ENCODE measurements around the gene GRIP2.
A peak's percentile ranks its signal among the peaks of the same experiment; 100 is the strongest.

The GRIP2 gene

DNA sequence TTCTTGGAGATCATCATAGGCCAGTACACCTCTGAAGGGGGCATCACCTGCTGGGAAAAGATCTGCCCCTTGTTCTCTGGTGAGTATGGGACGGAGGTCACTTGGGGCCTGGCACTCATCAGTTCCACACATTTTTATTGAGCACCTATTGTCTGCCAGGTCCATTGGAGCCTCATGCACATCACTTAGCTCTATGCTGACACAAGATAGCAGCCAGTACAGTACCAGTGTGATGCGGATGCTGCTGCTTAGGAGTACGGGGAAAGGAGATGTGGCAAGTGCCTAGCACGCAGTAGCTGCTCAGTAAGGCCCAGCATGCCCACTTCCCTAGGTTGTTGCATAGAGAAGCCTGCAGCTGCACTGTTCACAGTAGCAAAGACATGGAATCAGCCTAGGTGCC lies 94.4 kb downstream of the GRIP2 start:
- peaks cover 26% of the 10 kb centered on the region for H3K36me3 Mint-ChIP-seq
- no peak overlapping the region for H3K27ac Mint-ChIP-seq
- H3K4me3 Mint-ChIP-seq = no peak overlapping the region
- H3K9me3 Mint-ChIP-seq = no peaks in the 10 kb centered on the region
- H3K4me1 Mint-ChIP-seq = peaks cover 3% of the 10 kb centered on the region
- no peaks in the 10 kb centered on the region for H3K27me3 Mint-ChIP-seq

DNA sequence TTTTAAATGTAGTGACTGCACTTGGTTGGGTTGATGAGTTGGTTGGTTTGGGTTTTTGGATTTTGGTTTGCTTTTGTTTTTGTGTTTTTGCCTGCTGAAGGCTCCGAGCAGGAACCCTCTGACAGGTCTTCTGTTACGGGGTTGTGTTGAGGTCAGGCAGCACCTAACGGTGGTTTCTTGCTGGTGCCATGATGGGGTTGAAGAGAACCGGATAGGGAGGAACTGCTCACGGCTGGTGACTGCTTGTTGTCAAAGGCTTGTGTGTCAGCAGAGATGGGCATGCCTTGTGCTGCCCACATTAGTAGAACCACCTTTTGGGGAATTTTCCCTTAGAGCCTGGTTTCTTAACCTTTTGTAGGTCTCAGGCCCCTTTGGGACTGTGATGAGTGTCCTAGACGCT lies 95.8 kb downstream of the GRIP2 start:
- Mint-ChIP-seq H3K27me3 (no peaks in the 10 kb centered on the region), H3K9me3 (no peaks in the 10 kb centered on the region), H3K4me3 (no peak overlapping the region), H3K36me3 (peaks cover 26% of the 10 kb centered on the region), H3K4me1 (peaks cover 16% of the 10 kb centered on the region), H3K27ac (peak overlapping the region; percentile 14)

DNA sequence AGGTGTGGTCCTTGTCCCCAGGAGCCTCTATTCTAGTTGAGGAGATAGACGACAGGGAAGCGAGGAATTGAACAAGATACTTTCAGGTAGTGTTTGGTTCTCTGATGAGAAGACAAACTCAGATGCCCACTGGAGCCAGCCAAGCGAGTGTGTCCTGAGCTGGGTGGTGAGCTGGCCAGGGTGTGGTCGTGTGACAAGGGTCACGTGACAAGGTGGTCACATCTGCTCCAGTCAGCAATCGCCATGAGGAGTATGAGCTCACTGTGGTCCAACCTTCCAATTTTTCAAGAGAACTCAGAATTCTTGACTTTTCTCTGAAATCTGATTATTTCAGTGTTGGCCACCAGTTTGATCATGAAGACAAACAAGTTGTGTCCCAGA lies 98.2 kb downstream of the GRIP2 start:
- Mint-ChIP-seq H3K4me1 (peaks cover 20% of the 10 kb centered on the region), H3K27ac (no peak overlapping the region), H3K9me3 (no peaks in the 10 kb centered on the region), H3K27me3 (no peaks in the 10 kb centered on the region), H3K4me3 (no peak overlapping the region), H3K36me3 (peaks cover 8% of the 10 kb centered on the region)

- H3K4me3 Mint-ChIP-seq = no peak overlapping the region
- H3K27ac Mint-ChIP-seq = no peak overlapping the region
- no peaks in the 10 kb centered on the region for H3K9me3 Mint-ChIP-seq
- peaks cover 5% of the 10 kb centered on the region for H3K36me3 Mint-ChIP-seq
- H3K4me1 Mint-ChIP-seq = peaks cover 24% of the 10 kb centered on the region
- H3K27me3 Mint-ChIP-seq = no peaks in the 10 kb centered on the region
Observed at GRCh38 chr3:14441240-14441919, 98.8 kb downstream of the GRIP2 start.

- no peak overlapping the region for H3K4me3 Mint-ChIP-seq
- H3K9me3 Mint-ChIP-seq = no peaks in the 10 kb centered on the region
- H3K4me1 Mint-ChIP-seq = peaks cover 25% of the 10 kb centered on the region
- peaks cover 3% of the 10 kb centered on the region for H3K36me3 Mint-ChIP-seq
- H3K27me3 Mint-ChIP-seq = no peaks in the 10 kb centered on the region
- H3K27ac Mint-ChIP-seq = no peak overlapping the region
Observed at GRCh38 chr3:14440531-14441239, 99.5 kb downstream of the GRIP2 start.

DNA sequence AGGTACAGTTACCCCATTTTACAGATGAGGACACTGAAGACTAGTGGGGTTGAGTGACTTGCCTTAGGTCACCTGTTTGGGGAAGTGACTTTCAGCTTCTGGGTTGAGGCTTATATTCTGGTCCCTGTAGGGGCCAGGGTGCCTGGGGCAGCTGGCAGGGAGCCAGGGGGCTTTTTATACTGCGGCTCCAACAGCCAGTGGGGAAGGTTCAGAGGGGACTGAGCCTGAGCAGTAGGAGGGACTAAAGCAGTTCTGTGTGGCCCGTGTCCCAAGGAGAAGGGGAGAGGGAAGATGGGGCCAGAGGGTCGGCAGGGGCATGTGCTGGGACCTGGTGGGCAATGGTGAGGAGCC lies 100.0 kb downstream of the GRIP2 start:
- H3K36me3 Mint-ChIP-seq = peaks cover 3% of the 10 kb centered on the region
- no peaks in the 10 kb centered on the region for H3K9me3 Mint-ChIP-seq
- H3K27me3 Mint-ChIP-seq = no peaks in the 10 kb centered on the region
- H3K27ac Mint-ChIP-seq = no peak overlapping the region
- H3K4me3 Mint-ChIP-seq = no peak overlapping the region
- peaks cover 29% of the 10 kb centered on the region for H3K4me1 Mint-ChIP-seq

DNA sequence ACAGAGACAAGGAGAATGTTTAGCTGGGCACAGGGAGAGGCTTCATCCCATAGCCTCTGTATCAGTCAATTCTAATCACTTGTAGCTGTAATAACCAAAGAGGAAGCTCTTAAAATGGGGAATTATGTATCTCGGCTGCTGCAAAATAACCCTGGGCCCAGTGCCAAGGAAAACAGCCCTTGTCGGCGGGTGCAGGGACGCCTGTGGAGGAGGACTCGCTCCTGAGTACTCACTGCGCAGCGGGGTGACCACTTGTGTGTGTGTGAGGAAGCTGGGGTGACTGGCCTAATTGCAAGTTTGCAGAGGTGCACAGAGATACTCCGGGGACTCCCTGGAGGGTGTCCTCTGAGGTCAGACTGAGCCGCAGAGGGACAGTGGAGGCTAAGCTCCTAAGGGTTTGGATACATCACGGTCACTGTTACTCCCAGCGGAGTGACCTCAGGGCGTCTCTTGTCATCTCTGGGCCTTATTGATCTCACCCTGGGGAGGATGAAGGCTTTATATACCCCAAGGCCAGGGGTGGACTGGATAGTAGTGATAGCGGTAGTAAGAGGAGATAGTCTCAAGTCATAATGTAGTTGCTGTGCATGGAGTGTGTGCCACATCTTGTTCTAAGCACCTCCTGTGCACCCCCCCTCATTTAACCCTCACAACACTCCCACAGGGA lies 100.5 kb downstream of the GRIP2 start:
- H3K36me3 Mint-ChIP-seq = peaks cover 3% of the 10 kb centered on the region
- no peak overlapping the region for H3K27ac Mint-ChIP-seq
- no peaks in the 10 kb centered on the region for H3K9me3 Mint-ChIP-seq
- peaks cover 34% of the 10 kb centered on the region for H3K4me1 Mint-ChIP-seq
- no peaks in the 10 kb centered on the region for H3K27me3 Mint-ChIP-seq
- no peak overlapping the region for H3K4me3 Mint-ChIP-seq

All from activated naive CD4-positive, alpha-beta T cell treated with anti-CD3 and anti-CD28 coated beads, Interleukin-2, amount 50 U/mL, for 24 hours (primary cell).